Chondrocyte (in vitro differentiated cells): ENCODE data around the gene MTA2. TPM values are rescaled to one million over a fixed set of nuclear protein-coding genes. Genes with fewer than 3 reads are reported as not detected.
"Not testable (repeated sequence)": the region's sequence is repeated elsewhere in the genome, so short reads cannot be mapped to it uniquely, and the experiment has no call there.

Experiments
- DNase-seq: peaks from one replicate; pipeline ENCODE4 v3.0.0; 2021; ENCODE audit warnings: mixed read lengths, low spot score
- H3K27ac Mint-ChIP-seq: one replicate; pipeline ENCODE4 v1.8.0; 2021; ENCODE audit warnings: mild to moderate bottlenecking, moderate library complexity, mixed read lengths; ENCODE audit not compliant: unreplicated experiment
- H3K27me3 Mint-ChIP-seq: 2 replicates; pipeline ENCODE4 v1.8.0; 2021; ENCODE audit warnings: low read depth, mixed read lengths
- H3K36me3 Mint-ChIP-seq: 2 replicates; pipeline ENCODE4 v1.8.0; 2021; ENCODE audit warnings: low read depth, mixed read lengths
- H3K4me1 Mint-ChIP-seq: 2 replicates; pipeline ENCODE4 v1.8.0; 2021; ENCODE audit warnings: low read depth, mild to moderate bottlenecking, mixed read lengths
- H3K4me3 Mint-ChIP-seq: one replicate; pipeline ENCODE4 v1.8.0; 2021; ENCODE audit warnings: mild to moderate bottlenecking, moderate library complexity, mixed read lengths; ENCODE audit not compliant: unreplicated experiment
- H3K9me3 Mint-ChIP-seq: 2 replicates; pipeline ENCODE4 v1.8.0; 2021; ENCODE audit warnings: low read depth, mixed read lengths
- total RNA-seq: library from RNA; stranded (reverse); gene quantifications from 3 replicates; pipeline ENCODE4 v1.2.1, GENCODE V29; 2021
- TF ChIP-seq, protein P1 (sequence below): fragments of 200-600 bp; sonication (generic); IDR thresholded peaks from 2 replicates; pipeline ENCODE4 v1.5.0; 2021; ENCODE audit warnings: antibody characterized with exemption, mild to moderate bottlenecking, moderate library complexity

MTA2 gene
- total RNA-seq, 1 donor from 2014 or later, result 81.7 TPM

DNA sequence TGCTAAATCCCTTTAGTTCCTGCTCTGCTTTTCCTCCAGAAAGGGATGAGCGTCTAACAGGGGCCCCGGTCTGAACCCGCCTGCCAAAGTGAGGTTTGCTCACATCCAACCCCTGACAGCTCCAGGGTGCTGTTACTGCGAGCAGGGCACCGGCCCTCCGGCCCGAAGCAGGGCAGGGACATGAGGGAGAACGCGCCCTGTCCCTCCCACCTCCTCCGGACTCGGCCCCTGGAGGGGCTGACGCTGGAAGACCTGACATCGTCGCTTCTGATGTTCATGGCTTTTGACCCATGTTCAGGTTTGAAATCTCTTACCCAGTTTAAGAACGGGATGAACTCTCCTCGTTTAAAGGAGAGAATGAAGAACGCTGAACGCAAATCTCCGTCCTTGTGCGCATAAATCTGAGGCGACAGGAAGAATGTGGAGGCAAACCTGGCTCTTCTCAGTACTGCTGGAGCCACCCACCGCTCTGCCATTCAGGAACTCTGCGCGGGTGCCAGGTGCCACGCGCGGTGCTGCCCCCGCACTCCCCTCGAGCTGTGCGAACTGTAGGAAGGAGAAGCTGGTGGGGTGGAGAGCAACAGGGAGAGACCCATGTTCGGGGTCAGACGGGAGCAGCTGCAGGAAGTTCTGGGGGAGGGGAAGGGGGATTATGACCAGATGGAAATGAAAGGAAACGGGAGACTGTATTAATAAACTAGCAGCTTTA is 27.1 kb downstream of the MTA2 start:
- peaks cover 58% of the 10 kb centered on the region for H3K4me1 Mint-ChIP-seq
- H3K27me3 Mint-ChIP-seq, result no peaks in the 10 kb centered on the region
- TF ChIP-seq, protein P1, sequence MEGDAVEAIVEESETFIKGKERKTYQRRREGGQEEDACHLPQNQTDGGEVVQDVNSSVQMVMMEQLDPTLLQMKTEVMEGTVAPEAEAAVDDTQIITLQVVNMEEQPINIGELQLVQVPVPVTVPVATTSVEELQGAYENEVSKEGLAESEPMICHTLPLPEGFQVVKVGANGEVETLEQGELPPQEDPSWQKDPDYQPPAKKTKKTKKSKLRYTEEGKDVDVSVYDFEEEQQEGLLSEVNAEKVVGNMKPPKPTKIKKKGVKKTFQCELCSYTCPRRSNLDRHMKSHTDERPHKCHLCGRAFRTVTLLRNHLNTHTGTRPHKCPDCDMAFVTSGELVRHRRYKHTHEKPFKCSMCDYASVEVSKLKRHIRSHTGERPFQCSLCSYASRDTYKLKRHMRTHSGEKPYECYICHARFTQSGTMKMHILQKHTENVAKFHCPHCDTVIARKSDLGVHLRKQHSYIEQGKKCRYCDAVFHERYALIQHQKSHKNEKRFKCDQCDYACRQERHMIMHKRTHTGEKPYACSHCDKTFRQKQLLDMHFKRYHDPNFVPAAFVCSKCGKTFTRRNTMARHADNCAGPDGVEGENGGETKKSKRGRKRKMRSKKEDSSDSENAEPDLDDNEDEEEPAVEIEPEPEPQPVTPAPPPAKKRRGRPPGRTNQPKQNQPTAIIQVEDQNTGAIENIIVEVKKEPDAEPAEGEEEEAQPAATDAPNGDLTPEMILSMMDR, result no peak
- H3K36me3 Mint-ChIP-seq, result peaks cover 27% of the 10 kb centered on the region
- peak overlapping the region; percentile 99 for H3K4me3 Mint-ChIP-seq
- H3K9me3 Mint-ChIP-seq, result no peaks in the 10 kb centered on the region
- H3K27ac Mint-ChIP-seq, result peak overlapping the region; percentile 98
- peak; percentile 38 for DNase-seq

GRCh38 chr11:62573592-62574362 is 27.9 kb downstream of the MTA2 start, which contains the start of gene EEF1G:
TSS of gene EEF1G (minus strand) at chr11:62573891. CDS start at chr11:62573842, 49 bp downstream.
- Mint-ChIP-seq H3K36me3 (peaks cover 27% of the 10 kb centered on the region), H3K27me3 (no peaks in the 10 kb centered on the region), H3K4me3 (peak within 1 kb of the TSS; percentile 99), H3K4me1 (peaks cover 60% of the 10 kb centered on the region), H3K9me3 (no peaks in the 10 kb centered on the region), H3K27ac (peak within 1 kb of the TSS; percentile 98)
- TF ChIP-seq, protein P1, result no peak
- peak; percentile 99 for DNase-seq

GRCh38 chr11:62573006-62573591 is 28.6 kb downstream of the MTA2 start:
- DNase-seq, result no peak
- TF ChIP-seq, protein P1, result no peak
- Mint-ChIP-seq H3K4me1 (peaks cover 60% of the 10 kb centered on the region), H3K36me3 (peaks cover 27% of the 10 kb centered on the region), H3K9me3 (no peaks in the 10 kb centered on the region), H3K27ac (peak overlapping the region; percentile 98), H3K4me3 (peak overlapping the region; percentile 99), H3K27me3 (no peaks in the 10 kb centered on the region)

DNA sequence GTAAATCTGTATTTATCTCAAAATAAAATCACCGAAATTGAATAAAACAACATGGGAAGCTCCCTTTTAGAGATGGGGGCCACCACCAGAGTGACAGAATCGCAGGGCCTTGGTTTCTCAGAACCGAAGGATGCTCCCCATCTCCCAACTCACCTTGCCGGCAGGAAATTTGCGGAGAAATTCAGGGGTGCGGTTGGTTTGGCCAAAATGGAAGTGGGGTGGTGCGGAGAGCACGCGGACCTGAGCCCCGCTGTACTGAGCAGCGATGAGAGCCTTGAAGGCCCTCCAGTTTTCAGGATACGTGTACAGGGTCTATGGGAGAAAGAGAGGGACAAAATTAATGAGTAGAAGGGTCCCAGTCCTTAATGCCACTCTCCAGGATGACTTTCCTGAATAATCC is 29.2 kb downstream of the MTA2 start:
- Mint-ChIP-seq H3K27me3 (no peaks in the 10 kb centered on the region), H3K4me1 (peaks cover 60% of the 10 kb centered on the region), H3K9me3 (no peaks in the 10 kb centered on the region), H3K27ac (peak overlapping the region; percentile 98), H3K36me3 (peaks cover 29% of the 10 kb centered on the region), H3K4me3 (peak overlapping the region; percentile 99)
- TF ChIP-seq, protein P1, result no peak
- DNase-seq, result no peak

- H3K4me3 Mint-ChIP-seq, H3K9me3 Mint-ChIP-seq, DNase-seq, H3K27me3 Mint-ChIP-seq: not testable (repeated sequence)
- peaks cover 33% of the 10 kb centered on the region for H3K36me3 Mint-ChIP-seq
- H3K4me1 Mint-ChIP-seq, result peaks cover 54% of the 10 kb centered on the region
- peak overlapping the region; percentile 74 for H3K27ac Mint-ChIP-seq
Measured at GRCh38 chr11:62571493-62571892, 30.2 kb downstream of the MTA2 start.

DNA sequence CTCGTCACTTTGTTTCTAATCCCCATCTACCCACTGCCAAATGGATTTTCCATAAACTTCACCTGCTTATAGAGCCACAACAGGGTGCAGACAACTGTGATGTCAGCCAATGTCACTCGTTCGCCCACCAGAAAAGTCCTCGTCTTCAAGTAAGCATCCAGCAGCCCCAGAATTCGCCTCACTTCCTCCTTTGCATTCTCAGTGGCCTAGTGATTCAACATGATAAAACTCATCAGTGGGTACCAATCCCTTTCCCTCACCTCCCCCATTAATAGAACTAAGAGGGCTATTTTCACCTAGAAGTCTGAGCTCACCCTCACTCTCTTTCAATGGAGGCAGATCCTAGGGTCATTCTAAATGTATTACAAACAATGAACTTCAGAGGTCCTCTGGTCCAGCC is 30.8 kb downstream of the MTA2 start:
- H3K27me3 Mint-ChIP-seq, H3K9me3 Mint-ChIP-seq, DNase-seq, H3K4me3 Mint-ChIP-seq: not testable (repeated sequence)
- Mint-ChIP-seq H3K27ac (peak overlapping the region; percentile 19), H3K36me3 (peaks cover 37% of the 10 kb centered on the region), H3K4me1 (peaks cover 55% of the 10 kb centered on the region)
